H1 (cell line): Measurements from ENCODE around the gene EAPP. TPM values are rescaled to one million over a fixed set of nuclear protein-coding genes. Genes with fewer than 3 reads are reported as not detected.

ENCODE experiments used
- KDM4A ChIP-seq: IDR thresholded peaks from one replicate; pipeline ENCODE4 v1.7.1; 2012; ENCODE audit warnings: low read depth, mild to moderate bottlenecking, moderate library complexity, low read length, inconsistent platforms; ENCODE audit not compliant: severe bottlenecking
- KDM5A ChIP-seq: fragments of 200-600 bp; IDR thresholded peaks from 2 replicates; pipeline ENCODE4 v1.7.1; 2012; ENCODE audit warnings: mild to moderate bottlenecking, low read length, inconsistent platforms, mixed read lengths
- SRF ChIP-seq: IDR thresholded peaks from 2 replicates; pipeline ENCODE4 v1.6.1; 2011; ENCODE audit warnings: mild to moderate bottlenecking, low read depth, low read length, moderate library complexity
- polyA plus RNA-seq, 7 experiments: library from polyadenylated mRNA; depleted of rRNA in 3 of 7; stranded (reverse) in 5 of 7; unstranded in 2 of 7; fragments of >200 nt in 5 of 7; fragments of 200-250 nt in 2 of 7; gene quantifications; 1 replicate in 5 of 7; 2 replicates in 1 of 7; 4 replicates in 1 of 7; pipeline versions ENCODE4 v1.2.1 to v1.2.3, GENCODE V29; 2011 to 2013; ENCODE audit warnings: missing spikeins in 2 of 7, mixed read lengths in 2 of 7
- total RNA-seq: library from RNA; stranded (reverse); fragmentation: NEBNext Ultra II Directional; extraction: Animal tissue kit (Norgen Biotek cat#: 25700); gene quantifications from 2 replicates; pipeline ENCODE4 v1.2.1, GENCODE V29; 2021
- TF ChIP-seq, protein P1 (sequence below): fragments of 300-600 bp; sonication (generic); IDR thresholded peaks from 2 replicates; pipeline ENCODE4 v1.7.1; 2012; ENCODE audit warnings: low read length, moderate library complexity, mild to moderate bottlenecking, inconsistent platforms; ENCODE audit not compliant: insufficient replicate concordance
- TF ChIP-seq, protein P2 (sequence below): IDR thresholded peaks from 2 replicates; pipeline ENCODE4 v1.6.1; 2012; ENCODE audit warnings: inconsistent platforms

EAPP gene
- total and polyA plus RNA-seq, 2 of the 8 experiments (the other 6 are each of a cell fraction or from before 2014, with no cell fraction given): 18.3 to 28.7 TPM

GRCh38 chr14:34571771-34572170 lies 32.3 kb upstream of the EAPP start (continued):
- TF ChIP-seq, protein P1, sequence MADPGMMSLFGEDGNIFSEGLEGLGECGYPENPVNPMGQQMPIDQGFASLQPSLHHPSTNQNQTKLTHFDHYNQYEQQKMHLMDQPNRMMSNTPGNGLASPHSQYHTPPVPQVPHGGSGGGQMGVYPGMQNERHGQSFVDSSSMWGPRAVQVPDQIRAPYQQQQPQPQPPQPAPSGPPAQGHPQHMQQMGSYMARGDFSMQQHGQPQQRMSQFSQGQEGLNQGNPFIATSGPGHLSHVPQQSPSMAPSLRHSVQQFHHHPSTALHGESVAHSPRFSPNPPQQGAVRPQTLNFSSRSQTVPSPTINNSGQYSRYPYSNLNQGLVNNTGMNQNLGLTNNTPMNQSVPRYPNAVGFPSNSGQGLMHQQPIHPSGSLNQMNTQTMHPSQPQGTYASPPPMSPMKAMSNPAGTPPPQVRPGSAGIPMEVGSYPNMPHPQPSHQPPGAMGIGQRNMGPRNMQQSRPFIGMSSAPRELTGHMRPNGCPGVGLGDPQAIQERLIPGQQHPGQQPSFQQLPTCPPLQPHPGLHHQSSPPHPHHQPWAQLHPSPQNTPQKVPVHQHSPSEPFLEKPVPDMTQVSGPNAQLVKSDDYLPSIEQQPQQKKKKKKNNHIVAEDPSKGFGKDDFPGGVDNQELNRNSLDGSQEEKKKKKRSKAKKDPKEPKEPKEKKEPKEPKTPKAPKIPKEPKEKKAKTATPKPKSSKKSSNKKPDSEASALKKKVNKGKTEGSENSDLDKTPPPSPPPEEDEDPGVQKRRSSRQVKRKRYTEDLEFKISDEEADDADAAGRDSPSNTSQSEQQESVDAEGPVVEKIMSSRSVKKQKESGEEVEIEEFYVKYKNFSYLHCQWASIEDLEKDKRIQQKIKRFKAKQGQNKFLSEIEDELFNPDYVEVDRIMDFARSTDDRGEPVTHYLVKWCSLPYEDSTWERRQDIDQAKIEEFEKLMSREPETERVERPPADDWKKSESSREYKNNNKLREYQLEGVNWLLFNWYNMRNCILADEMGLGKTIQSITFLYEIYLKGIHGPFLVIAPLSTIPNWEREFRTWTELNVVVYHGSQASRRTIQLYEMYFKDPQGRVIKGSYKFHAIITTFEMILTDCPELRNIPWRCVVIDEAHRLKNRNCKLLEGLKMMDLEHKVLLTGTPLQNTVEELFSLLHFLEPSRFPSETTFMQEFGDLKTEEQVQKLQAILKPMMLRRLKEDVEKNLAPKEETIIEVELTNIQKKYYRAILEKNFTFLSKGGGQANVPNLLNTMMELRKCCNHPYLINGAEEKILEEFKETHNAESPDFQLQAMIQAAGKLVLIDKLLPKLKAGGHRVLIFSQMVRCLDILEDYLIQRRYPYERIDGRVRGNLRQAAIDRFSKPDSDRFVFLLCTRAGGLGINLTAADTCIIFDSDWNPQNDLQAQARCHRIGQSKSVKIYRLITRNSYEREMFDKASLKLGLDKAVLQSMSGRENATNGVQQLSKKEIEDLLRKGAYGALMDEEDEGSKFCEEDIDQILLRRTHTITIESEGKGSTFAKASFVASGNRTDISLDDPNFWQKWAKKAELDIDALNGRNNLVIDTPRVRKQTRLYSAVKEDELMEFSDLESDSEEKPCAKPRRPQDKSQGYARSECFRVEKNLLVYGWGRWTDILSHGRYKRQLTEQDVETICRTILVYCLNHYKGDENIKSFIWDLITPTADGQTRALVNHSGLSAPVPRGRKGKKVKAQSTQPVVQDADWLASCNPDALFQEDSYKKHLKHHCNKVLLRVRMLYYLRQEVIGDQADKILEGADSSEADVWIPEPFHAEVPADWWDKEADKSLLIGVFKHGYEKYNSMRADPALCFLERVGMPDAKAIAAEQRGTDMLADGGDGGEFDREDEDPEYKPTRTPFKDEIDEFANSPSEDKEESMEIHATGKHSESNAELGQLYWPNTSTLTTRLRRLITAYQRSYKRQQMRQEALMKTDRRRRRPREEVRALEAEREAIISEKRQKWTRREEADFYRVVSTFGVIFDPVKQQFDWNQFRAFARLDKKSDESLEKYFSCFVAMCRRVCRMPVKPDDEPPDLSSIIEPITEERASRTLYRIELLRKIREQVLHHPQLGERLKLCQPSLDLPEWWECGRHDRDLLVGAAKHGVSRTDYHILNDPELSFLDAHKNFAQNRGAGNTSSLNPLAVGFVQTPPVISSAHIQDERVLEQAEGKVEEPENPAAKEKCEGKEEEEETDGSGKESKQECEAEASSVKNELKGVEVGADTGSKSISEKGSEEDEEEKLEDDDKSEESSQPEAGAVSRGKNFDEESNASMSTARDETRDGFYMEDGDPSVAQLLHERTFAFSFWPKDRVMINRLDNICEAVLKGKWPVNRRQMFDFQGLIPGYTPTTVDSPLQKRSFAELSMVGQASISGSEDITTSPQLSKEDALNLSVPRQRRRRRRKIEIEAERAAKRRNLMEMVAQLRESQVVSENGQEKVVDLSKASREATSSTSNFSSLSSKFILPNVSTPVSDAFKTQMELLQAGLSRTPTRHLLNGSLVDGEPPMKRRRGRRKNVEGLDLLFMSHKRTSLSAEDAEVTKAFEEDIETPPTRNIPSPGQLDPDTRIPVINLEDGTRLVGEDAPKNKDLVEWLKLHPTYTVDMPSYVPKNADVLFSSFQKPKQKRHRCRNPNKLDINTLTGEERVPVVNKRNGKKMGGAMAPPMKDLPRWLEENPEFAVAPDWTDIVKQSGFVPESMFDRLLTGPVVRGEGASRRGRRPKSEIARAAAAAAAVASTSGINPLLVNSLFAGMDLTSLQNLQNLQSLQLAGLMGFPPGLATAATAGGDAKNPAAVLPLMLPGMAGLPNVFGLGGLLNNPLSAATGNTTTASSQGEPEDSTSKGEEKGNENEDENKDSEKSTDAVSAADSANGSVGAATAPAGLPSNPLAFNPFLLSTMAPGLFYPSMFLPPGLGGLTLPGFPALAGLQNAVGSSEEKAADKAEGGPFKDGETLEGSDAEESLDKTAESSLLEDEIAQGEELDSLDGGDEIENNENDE: no peak
- TF ChIP-seq, protein P2, sequence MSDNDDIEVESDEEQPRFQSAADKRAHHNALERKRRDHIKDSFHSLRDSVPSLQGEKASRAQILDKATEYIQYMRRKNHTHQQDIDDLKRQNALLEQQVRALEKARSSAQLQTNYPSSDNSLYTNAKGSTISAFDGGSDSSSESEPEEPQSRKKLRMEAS: no peak
- no peak for TF ChIP-seq KDM4A
- no peak for TF ChIP-seq SRF
- TF ChIP-seq KDM5A: no peak
